ENCODE results near the gene KCNT1. TPM values are rescaled to one million over a fixed set of nuclear protein-coding genes. Genes with fewer than 3 reads are reported as not detected.

The KCNT1 gene
- total and polyA plus RNA-seq, 10 of the 15 experiments (the other 5 are each of a cell fraction or from before 2014, with no cell fraction given), result not detected

- ChIA-PET SMC1A (ENCODE audit: uncharacterized antibody, unreplicated experiment) (no interaction called here), POLR2A (no interaction called here), RAD21 (ENCODE audit: unreplicated experiment) (no interaction called here), CTCF (no interaction called here)
- H3K9me3 ChIP-seq (replicated peaks; ENCODE audit: control insufficient read depth, insufficient read depth, low read length), result no peaks in the 10 kb centered on the region
- no peak overlapping the region for H3K4me2 ChIP-seq (ENCODE audit: control insufficient read depth, insufficient read depth)
- no peak for ATAC-seq
- DNase-seq (ENCODE audit: low read depth, low spot score), result no peak
- no peaks in the 10 kb centered on the region for H3K79me2 ChIP-seq (ENCODE audit: control insufficient read depth, insufficient read depth, low read length)
- H3K4me3 ChIP-seq, result no peak overlapping the region
- no peak for FAIRE-seq
- no peak overlapping the region for H3K9ac ChIP-seq (ENCODE audit: control insufficient read depth, insufficient read depth, low read length)
- H4K20me1 ChIP-seq (ENCODE audit: control insufficient read depth, insufficient read depth), result no peaks in the 10 kb centered on the region; the same call in 1 of the 2 replicates
- no peak overlapping the region for H2AFZ ChIP-seq (ENCODE audit: control insufficient read depth, low read depth, low read length)
- peaks cover 9 to 15% of the 10 kb centered on the region in 2 experiments for H3K36me3 ChIP-seq (ENCODE audit: control insufficient read depth in 2 of 2, insufficient read depth in 2 of 2, low read length in 1 of 2)
- no peak for TF ChIP-seq PML (IDR thresholded peaks at IDR 0.05; ENCODE audit: low read length)
- no peak for TF ChIP-seq HCFC1 (IDR thresholded peaks at IDR 0.05; ENCODE audit: low read length)
- TF ChIP-seq IRF4 (IDR thresholded peaks at IDR 0.05; ENCODE audit: low read depth, low read length), result no peak
- no peak for TF ChIP-seq POLR2A (IDR thresholded peaks at IDR 0.05; ENCODE audit: low read depth, low read length)
- TF ChIP-seq CHD2 (IDR thresholded peaks at IDR 0.05; ENCODE audit: borderline replicate concordance, low read depth, low read length), result no peak
- no peak for TF ChIP-seq CBFB (IDR thresholded peaks at IDR 0.05; ENCODE audit: low read depth)
- H3K4me1 ChIP-seq (ENCODE audit: control insufficient read depth, insufficient read depth, low read length), result no peaks in the 10 kb centered on the region
- 93% methylated on average over 10 of the region's 10 CpGs for WGBS (ENCODE audit: insufficient coverage, insufficient replicate concordance, low lambda C conversion rate, missing lambda C conversion rate)
- BruUV-seq (replicated peaks), result no TSS peak
- in situ Hi-C loops (cut with MboI), result no loop called here
- H3K27me3 ChIP-seq (replicated peaks in 1 of 2; ENCODE audit: control insufficient read depth in 2 of 2, insufficient read depth in 2 of 2, low read length in 1 of 2), result no peaks in the 10 kb centered on the region
- H3K27ac ChIP-seq (ENCODE audit: control insufficient read depth, insufficient read depth), result no peak overlapping the region
- intact Hi-C loops (cut with micrococcal nuclease; ENCODE audit: unreplicated experiment), result no loop called here
These were observed 107.2 kb downstream of the KCNT1 start for GRCh38 chr9:135809166-135809565.

GRCh38 chr9:135810806-135811575 is 109.0 kb downstream of the KCNT1 start:
- RAD21 ChIA-PET (ENCODE audit: unreplicated experiment), result no interaction called here
- ATAC-seq (no peak), FAIRE-seq (no peak), DNase-seq (ENCODE audit: low read depth, low spot score) (no peak)
- Histone ChIP-seq H3K4me2 (ENCODE audit: control insufficient read depth, insufficient read depth) (no peak overlapping the region), H3K9ac (ENCODE audit: control insufficient read depth, insufficient read depth, low read length) (no peak overlapping the region), H3K27ac (ENCODE audit: control insufficient read depth, insufficient read depth) (no peak overlapping the region), H3K27me3 (replicated peaks in 1 of 2; ENCODE audit: control insufficient read depth in 2 of 2, insufficient read depth in 2 of 2, low read length in 1 of 2) (no peaks in the 10 kb centered on the region), H4K20me1 (ENCODE audit: control insufficient read depth, insufficient read depth) (no peaks in the 10 kb centered on the region; the same call in 1 of the 2 replicates), H3K9me3 (replicated peaks; ENCODE audit: control insufficient read depth, insufficient read depth, low read length) (no peaks in the 10 kb centered on the region), H3K79me2 (ENCODE audit: control insufficient read depth, insufficient read depth, low read length) (no peaks in the 10 kb centered on the region), H3K36me3 (ENCODE audit: control insufficient read depth in 2 of 2, insufficient read depth in 2 of 2, low read length in 1 of 2) (peaks cover 16 to 19% of the 10 kb centered on the region in 2 experiments), H2AFZ (ENCODE audit: control insufficient read depth, low read depth, low read length) (no peak overlapping the region), H3K4me1 (ENCODE audit: control insufficient read depth, insufficient read depth, low read length) (no peaks in the 10 kb centered on the region), H3K4me3 (no peak overlapping the region)
- over 99% methylated on average over 23 of the region's 23 CpGs for WGBS (ENCODE audit: insufficient coverage, insufficient replicate concordance, low lambda C conversion rate, missing lambda C conversion rate)
- BruUV-seq (replicated peaks), result no TSS peak
- intact Hi-C loops (cut with micrococcal nuclease; ENCODE audit: unreplicated experiment) (no loop called here), in situ Hi-C loops (cut with MboI) (no loop called here)
- SMC1A ChIA-PET (ENCODE audit: uncharacterized antibody, unreplicated experiment), result no interaction called here
- POLR2A ChIA-PET, result no interaction called here
- CTCF ChIA-PET, result no interaction called here
- no peak for TF ChIP-seq KAT2A (conservative IDR thresholded peaks at IDR 0.05; ENCODE audit: control insufficient read depth, low read depth, low read length)
- no peak for TF ChIP-seq MAX (IDR thresholded peaks at IDR 0.05; ENCODE audit: low read depth, low read length)
- no peak for TF ChIP-seq PKNOX1 (IDR thresholded peaks at IDR 0.05)
- TF ChIP-seq NKRF (conservative IDR thresholded peaks at IDR 0.05), result no peak
- no peak for TF ChIP-seq SKIL (IDR thresholded peaks at IDR 0.05; ENCODE audit: low read depth, poor library complexity, severe bottlenecking)
- TF ChIP-seq MXI1 (IDR thresholded peaks at IDR 0.05; ENCODE audit: low read depth, low read length), result no peak
- TF ChIP-seq BCL11A (IDR thresholded peaks at IDR 0.05; ENCODE audit: low read depth, low read length), result no peak

Data from GM12878 (cell line).